Measurements from ENCODE around the gene USP6NL. TPM values are rescaled to one million over a fixed set of nuclear protein-coding genes. Genes with fewer than 3 reads are reported as not detected.

Gene USP6NL
- total RNA-seq, 1 donor from 2014 or later: 21.6 TPM

GRCh38 chr10:11449761-11450160, 161.7 kb downstream of the USP6NL start:
- H3K4me1 ChIP-seq: no peaks in the 10 kb centered on the region
- DNase-seq (no peak), ATAC-seq (no peak)
- TF ChIP-seq, protein P1, sequence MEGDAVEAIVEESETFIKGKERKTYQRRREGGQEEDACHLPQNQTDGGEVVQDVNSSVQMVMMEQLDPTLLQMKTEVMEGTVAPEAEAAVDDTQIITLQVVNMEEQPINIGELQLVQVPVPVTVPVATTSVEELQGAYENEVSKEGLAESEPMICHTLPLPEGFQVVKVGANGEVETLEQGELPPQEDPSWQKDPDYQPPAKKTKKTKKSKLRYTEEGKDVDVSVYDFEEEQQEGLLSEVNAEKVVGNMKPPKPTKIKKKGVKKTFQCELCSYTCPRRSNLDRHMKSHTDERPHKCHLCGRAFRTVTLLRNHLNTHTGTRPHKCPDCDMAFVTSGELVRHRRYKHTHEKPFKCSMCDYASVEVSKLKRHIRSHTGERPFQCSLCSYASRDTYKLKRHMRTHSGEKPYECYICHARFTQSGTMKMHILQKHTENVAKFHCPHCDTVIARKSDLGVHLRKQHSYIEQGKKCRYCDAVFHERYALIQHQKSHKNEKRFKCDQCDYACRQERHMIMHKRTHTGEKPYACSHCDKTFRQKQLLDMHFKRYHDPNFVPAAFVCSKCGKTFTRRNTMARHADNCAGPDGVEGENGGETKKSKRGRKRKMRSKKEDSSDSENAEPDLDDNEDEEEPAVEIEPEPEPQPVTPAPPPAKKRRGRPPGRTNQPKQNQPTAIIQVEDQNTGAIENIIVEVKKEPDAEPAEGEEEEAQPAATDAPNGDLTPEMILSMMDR (IDR thresholded peaks at IDR 0.05): no peak
- no peak overlapping the region for H3K4me3 ChIP-seq
- H3K9me3 ChIP-seq: no peaks in the 10 kb centered on the region
- intact Hi-C loops (cut with DNase I): no loop called here
- peaks cover 22% of the 10 kb centered on the region for H3K27me3 ChIP-seq
- no peaks in the 10 kb centered on the region for H3K36me3 ChIP-seq
- H3K27ac ChIP-seq: no peak overlapping the region

- peaks cover 23% of the 10 kb centered on the region for H3K27me3 ChIP-seq
- H3K4me1 ChIP-seq: no peaks in the 10 kb centered on the region
- TF ChIP-seq, protein P1 (IDR thresholded peaks at IDR 0.05): no peak
- ATAC-seq (no peak), DNase-seq (no peak)
- no peaks in the 10 kb centered on the region for H3K9me3 ChIP-seq
- H3K4me3 ChIP-seq: no peak overlapping the region
- H3K36me3 ChIP-seq: no peaks in the 10 kb centered on the region
- no peak overlapping the region for H3K27ac ChIP-seq
- intact Hi-C loops (cut with DNase I): no loop called here
Observed at GRCh38 chr10:11448545-11449244, 162.8 kb downstream of the USP6NL start.

DNA sequence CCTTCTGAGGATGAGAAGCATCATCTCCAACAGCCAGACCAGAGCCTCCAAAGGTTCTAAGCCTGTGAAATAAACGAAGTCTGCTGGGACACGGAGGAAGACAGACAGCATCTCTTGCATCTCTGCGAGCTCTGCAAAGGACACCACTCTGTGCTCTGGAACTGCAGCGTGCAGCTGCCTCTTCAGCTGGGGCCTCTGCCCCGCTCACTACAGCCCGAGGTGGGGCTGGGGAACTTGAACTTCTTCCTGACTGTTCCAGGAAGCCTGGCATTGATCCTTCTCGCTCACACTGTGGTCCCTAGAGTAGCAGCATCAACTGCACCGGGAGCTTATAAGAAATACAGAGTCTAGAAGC, 163.3 kb downstream of the USP6NL start:
- ATAC-seq: no peak
- peaks cover 23% of the 10 kb centered on the region for H3K27me3 ChIP-seq
- no peaks in the 10 kb centered on the region for H3K36me3 ChIP-seq
- no peak overlapping the region for H3K27ac ChIP-seq
- DNase-seq: no peak
- no peak overlapping the region for H3K4me3 ChIP-seq
- intact Hi-C loops (cut with DNase I): no loop called here
- no peaks in the 10 kb centered on the region for H3K9me3 ChIP-seq
- H3K4me1 ChIP-seq: no peaks in the 10 kb centered on the region
- TF ChIP-seq, protein P1 (IDR thresholded peaks at IDR 0.05): no peak

GRCh38 chr10:11447586-11447985, 163.9 kb downstream of the USP6NL start:
- H3K4me3 ChIP-seq: no peak overlapping the region
- TF ChIP-seq, protein P1 (IDR thresholded peaks at IDR 0.05): no peak
- peaks cover 23% of the 10 kb centered on the region for H3K27me3 ChIP-seq
- ATAC-seq (no peak), DNase-seq (no peak)
- no peaks in the 10 kb centered on the region for H3K9me3 ChIP-seq
- intact Hi-C loops (cut with DNase I): no loop called here
- no peak overlapping the region for H3K27ac ChIP-seq
- no peaks in the 10 kb centered on the region for H3K36me3 ChIP-seq
- H3K4me1 ChIP-seq: no peaks in the 10 kb centered on the region

GRCh38 chr10:11446864-11447263, 164.6 kb downstream of the USP6NL start:
- TF ChIP-seq, protein P1 (IDR thresholded peaks at IDR 0.05): no peak
- ATAC-seq: no peak
- H3K36me3 ChIP-seq: no peaks in the 10 kb centered on the region
- H3K27me3 ChIP-seq: peaks cover 23% of the 10 kb centered on the region
- no peak for DNase-seq
- no peaks in the 10 kb centered on the region for H3K9me3 ChIP-seq
- H3K4me1 ChIP-seq: no peaks in the 10 kb centered on the region
- H3K4me3 ChIP-seq: no peak overlapping the region
- no peak overlapping the region for H3K27ac ChIP-seq
- intact Hi-C loops (cut with DNase I): no loop called here

GRCh38 chr10:11446133-11446532, 165.3 kb downstream of the USP6NL start:
- TF ChIP-seq, protein P1 (IDR thresholded peaks at IDR 0.05): no peak
- peaks cover 23% of the 10 kb centered on the region for H3K27me3 ChIP-seq
- H3K36me3 ChIP-seq: no peaks in the 10 kb centered on the region
- no peak for ATAC-seq
- no peaks in the 10 kb centered on the region for H3K9me3 ChIP-seq
- no peaks in the 10 kb centered on the region for H3K4me1 ChIP-seq
- no peak overlapping the region for H3K27ac ChIP-seq
- DNase-seq: no peak
- no peak overlapping the region for H3K4me3 ChIP-seq
- intact Hi-C loops (cut with DNase I): no loop called here

All from upper lobe of right lung (tissue), 1 donor.